Smooth muscle cell (in vitro differentiated cells): Measurements from ENCODE around the gene LTF. TPM values are rescaled to one million over a fixed set of nuclear protein-coding genes. Genes with fewer than 3 reads are reported as not detected.
"Not testable (repeated sequence)": the region's sequence is repeated elsewhere in the genome, so short reads cannot be mapped to it uniquely, and the experiment has no call there.

Experiments used
- DNase-seq: peaks from one replicate; lab custom pipeline; 2025; ENCODE audit not compliant: unreplicated experiment; lab: John Stamatoyannopoulos, UW
- H2AFZ ChIP-seq: fragments of 200-600 bp; sonication (generic); 2 replicates; pipeline ENCODE4 v1.6.0; 2016; ENCODE audit warnings: antibody characterized with exemption, low read depth, mild to moderate bottlenecking
- H3F3A ChIP-seq: fragments of 200-600 bp; sonication (generic); 2 replicates; pipeline ENCODE4 v1.6.0; 2017; ENCODE audit warnings: antibody characterized with exemption, low read depth
- H3K27ac ChIP-seq: fragments of 200-600 bp; sonication (generic); 2 replicates; pipeline ENCODE4 v1.5.1; 2016; ENCODE audit warnings: low read depth, mild to moderate bottlenecking
- H3K27me3 ChIP-seq: fragments of 200-600 bp; sonication (generic); 2 replicates; pipeline ENCODE4 v1.6.1; 2016; ENCODE audit warnings: low read depth, mild to moderate bottlenecking
- H3K36me3 ChIP-seq: fragments of 200-600 bp; sonication (generic); 2 replicates; pipeline ENCODE4 v1.5.1; 2016; ENCODE audit warnings: low read depth
- H3K4me1 ChIP-seq: fragments of 200-600 bp; sonication (generic); 2 replicates; pipeline ENCODE4 v1.5.1; 2016; ENCODE audit warnings: low read depth
- H3K4me2 ChIP-seq: fragments of 200-600 bp; sonication (generic); 2 replicates; pipeline ENCODE4 v1.6.0; 2016; ENCODE audit warnings: mild to moderate bottlenecking
- H3K4me3 ChIP-seq: fragments of 200-600 bp; sonication (generic); 2 replicates; pipeline ENCODE4 v1.5.1; 2016; ENCODE audit warnings: mild to moderate bottlenecking
- H3K79me2 ChIP-seq: fragments of 200-600 bp; sonication (generic); 2 replicates; pipeline ENCODE4 v1.6.0; 2016; ENCODE audit warnings: low read depth, mild to moderate bottlenecking
- H3K9ac ChIP-seq: fragments of 200-600 bp; sonication (generic); 2 replicates; pipeline ENCODE4 v1.6.0; 2016; ENCODE audit warnings: low read depth
- H3K9me3 ChIP-seq: fragments of 200-600 bp; sonication (generic); replicated peaks from 2 replicates; pipeline ENCODE4 v1.5.1; 2016; ENCODE audit warnings: low read depth
- H4K20me1 ChIP-seq: fragments of 200-600 bp; sonication (generic); 2 replicates; pipeline ENCODE4 v1.6.0; 2016; ENCODE audit warnings: low read depth
- WGBS: methylation state at CpG from one replicate; pipeline ENCODE4 v1.1.7; 2016; ENCODE audit warnings: low lambda C conversion rate; 5-methylcytosine and 5-hydroxymethylcytosine counted together
- polyA plus RNA-seq: library from polyadenylated mRNA; unstranded; fragments of >200 nt; fragmentation: Nextera tagmentation; extraction: Ambion mirVana; gene quantifications from 2 replicates; pipeline ENCODE4 v1.2.1, GENCODE V29; 2016
- total RNA-seq: library from RNA; depleted of rRNA; stranded (reverse); fragments of >200 nt; gene quantifications from 2 replicates; pipeline ENCODE4 v1.2.3, GENCODE V29; 2014
- TF ChIP-seq, protein P1 (sequence below): fragments of 200-600 bp; sonication (generic); IDR thresholded peaks from 2 replicates; pipeline ENCODE4 v1.5.1; 2017; ENCODE audit warnings: borderline replicate concordance, mild to moderate bottlenecking, antibody characterized with exemption; ENCODE audit not compliant: insufficient read depth, poor library complexity, severe bottlenecking

Gene LTF
- total and polyA plus RNA-seq, 2 experiments from 2014 or later: not detected

DNA sequence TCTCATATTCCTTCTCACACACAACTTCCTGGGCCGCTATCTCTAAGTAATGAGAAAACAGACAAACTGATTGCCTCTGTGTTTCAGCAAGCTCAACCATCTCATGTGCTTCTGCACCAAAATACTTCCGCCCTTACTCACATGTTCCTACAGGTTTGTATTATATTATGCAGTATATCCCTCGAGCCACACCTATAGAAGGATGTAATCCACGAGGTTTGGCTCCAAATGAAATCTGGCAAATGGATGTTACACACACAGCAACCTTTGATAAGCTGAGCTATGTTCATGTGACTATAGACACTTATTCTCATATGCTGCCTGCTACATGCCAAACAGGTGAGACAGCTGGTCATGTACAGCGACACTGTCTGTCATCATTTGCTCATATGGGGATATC is 35.0 kb downstream of the LTF start:
- DNase-seq: no peak
- H3K27me3 ChIP-seq: no peaks in the 10 kb centered on the region
- H2AFZ ChIP-seq: no peak overlapping the region
- 86% methylated on average over 5 of the region's 5 CpGs for WGBS
- H4K20me1 ChIP-seq: no peaks in the 10 kb centered on the region
- H3K79me2 ChIP-seq: no peaks in the 10 kb centered on the region
- H3K9me3 ChIP-seq: no peaks in the 10 kb centered on the region
- H3K36me3 ChIP-seq: no peaks in the 10 kb centered on the region
- H3F3A ChIP-seq: no peaks in the 10 kb centered on the region
- H3K9ac ChIP-seq: no peak overlapping the region
- no peak overlapping the region for H3K27ac ChIP-seq
- TF ChIP-seq, protein P1, sequence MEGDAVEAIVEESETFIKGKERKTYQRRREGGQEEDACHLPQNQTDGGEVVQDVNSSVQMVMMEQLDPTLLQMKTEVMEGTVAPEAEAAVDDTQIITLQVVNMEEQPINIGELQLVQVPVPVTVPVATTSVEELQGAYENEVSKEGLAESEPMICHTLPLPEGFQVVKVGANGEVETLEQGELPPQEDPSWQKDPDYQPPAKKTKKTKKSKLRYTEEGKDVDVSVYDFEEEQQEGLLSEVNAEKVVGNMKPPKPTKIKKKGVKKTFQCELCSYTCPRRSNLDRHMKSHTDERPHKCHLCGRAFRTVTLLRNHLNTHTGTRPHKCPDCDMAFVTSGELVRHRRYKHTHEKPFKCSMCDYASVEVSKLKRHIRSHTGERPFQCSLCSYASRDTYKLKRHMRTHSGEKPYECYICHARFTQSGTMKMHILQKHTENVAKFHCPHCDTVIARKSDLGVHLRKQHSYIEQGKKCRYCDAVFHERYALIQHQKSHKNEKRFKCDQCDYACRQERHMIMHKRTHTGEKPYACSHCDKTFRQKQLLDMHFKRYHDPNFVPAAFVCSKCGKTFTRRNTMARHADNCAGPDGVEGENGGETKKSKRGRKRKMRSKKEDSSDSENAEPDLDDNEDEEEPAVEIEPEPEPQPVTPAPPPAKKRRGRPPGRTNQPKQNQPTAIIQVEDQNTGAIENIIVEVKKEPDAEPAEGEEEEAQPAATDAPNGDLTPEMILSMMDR: no peak
- no peak overlapping the region for H3K4me3 ChIP-seq
- H3K4me1 ChIP-seq: no peaks in the 10 kb centered on the region
- H3K4me2 ChIP-seq: no peak overlapping the region

DNA sequence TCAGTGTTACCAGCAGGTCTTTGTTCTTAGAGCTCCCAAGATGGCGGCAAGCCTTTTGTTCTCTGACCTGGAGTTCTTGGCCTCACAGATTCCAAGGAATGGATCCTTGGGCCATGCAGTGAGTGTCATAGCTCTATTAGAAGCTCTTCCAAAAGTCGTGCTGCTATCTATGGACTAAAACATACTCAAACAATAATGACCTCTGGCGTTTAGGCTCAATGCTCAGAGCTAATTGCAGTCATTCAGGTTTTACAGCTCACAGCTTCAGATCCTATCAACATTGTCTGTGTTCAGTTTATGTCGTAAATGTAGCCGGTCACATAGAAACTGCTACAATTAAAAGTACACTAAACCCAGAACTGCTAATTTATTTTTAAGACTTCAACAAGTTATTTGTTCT is 35.5 kb downstream of the LTF start:
- H3K27ac ChIP-seq: no peak overlapping the region
- no peaks in the 10 kb centered on the region for H3F3A ChIP-seq
- no peak for DNase-seq
- H3K79me2 ChIP-seq: no peaks in the 10 kb centered on the region
- no peaks in the 10 kb centered on the region for H3K27me3 ChIP-seq
- H3K4me2 ChIP-seq: no peak overlapping the region
- H3K36me3 ChIP-seq: no peaks in the 10 kb centered on the region
- H3K4me1 ChIP-seq: no peaks in the 10 kb centered on the region
- H3K4me3 ChIP-seq: no peak overlapping the region
- H4K20me1 ChIP-seq: no peaks in the 10 kb centered on the region
- no peak overlapping the region for H3K9ac ChIP-seq
- no peaks in the 10 kb centered on the region for H3K9me3 ChIP-seq
- WGBS: 57% methylated on average over 5 of the region's 5 CpGs
- H2AFZ ChIP-seq: no peak overlapping the region
- TF ChIP-seq, protein P1: no peak

DNA sequence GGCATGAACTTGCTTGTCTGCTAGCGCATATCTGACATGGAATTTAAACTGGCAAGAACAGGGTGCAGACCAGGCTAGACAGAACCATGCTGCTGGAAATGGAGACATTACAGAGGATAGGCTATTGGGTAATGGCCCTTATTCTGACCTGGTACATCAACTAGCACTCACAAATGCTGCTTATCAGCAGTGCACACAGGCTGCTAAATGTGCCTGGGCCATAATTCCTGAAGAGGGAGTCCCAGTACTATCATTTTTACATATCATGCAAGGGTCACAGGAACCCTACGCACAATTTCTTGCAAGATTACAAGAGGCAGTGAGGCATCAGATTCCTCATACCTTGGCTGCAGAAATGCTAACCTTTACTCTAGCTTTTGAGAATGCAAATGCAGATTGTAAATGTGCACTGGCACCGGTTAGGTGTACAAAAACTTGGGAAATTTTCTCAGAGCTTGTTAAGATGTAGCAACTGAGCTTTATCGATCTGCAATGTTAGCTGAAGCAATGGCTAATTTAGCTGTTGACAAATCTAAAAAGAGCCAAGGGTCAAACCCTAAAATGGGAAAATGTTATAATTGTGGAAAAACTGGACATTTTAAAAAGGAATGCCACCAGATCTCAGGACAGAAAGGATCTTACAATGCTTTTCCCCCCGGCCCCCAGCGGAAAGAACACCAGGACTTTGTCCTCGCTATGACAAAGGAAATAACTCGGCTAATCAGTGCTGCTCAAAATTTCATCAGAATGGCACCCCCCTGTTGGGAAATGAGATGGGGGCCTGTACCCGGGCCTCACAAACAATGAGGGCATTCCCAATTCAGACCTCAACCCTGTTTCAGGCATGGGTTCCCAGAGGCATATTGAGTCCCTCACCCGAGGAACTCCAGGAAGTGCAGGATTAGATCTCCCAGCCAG is 36.5 kb downstream of the LTF start:
- no peaks in the 10 kb centered on the region for H3K4me1 ChIP-seq
- H3K9me3 ChIP-seq: no peaks in the 10 kb centered on the region
- H3K36me3 ChIP-seq: no peaks in the 10 kb centered on the region
- no peak overlapping the region for H3K4me3 ChIP-seq
- no peaks in the 10 kb centered on the region for H4K20me1 ChIP-seq
- no peak overlapping the region for H3K27ac ChIP-seq
- 85% methylated on average over 10 of the region's 10 CpGs for WGBS
- DNase-seq: no peak
- no peak overlapping the region for H3K9ac ChIP-seq
- no peak overlapping the region for H3K4me2 ChIP-seq
- no peaks in the 10 kb centered on the region for H3K27me3 ChIP-seq
- H3K79me2 ChIP-seq: no peaks in the 10 kb centered on the region
- H2AFZ ChIP-seq: no peak overlapping the region
- TF ChIP-seq, protein P1: no peak
- H3F3A ChIP-seq: no peaks in the 10 kb centered on the region

DNA sequence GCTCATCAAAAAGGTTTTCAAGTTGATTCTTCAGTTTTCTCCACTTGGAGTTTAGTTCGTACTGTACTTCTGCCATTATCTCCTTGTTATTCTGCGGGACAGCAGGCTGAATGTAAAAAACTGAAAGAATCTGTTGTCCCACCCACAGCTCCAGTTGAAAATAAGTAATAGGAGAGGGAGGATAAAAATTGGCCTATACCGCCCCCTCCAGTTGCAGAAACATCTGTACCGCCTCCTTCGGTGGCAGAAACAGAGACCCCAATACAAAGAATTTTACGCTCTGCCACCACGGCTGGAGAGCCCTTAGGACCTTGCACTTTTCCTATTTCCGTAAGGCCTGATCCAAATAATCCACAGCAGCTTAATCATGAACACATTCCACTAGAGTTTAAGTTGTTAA is 37.3 kb downstream of the LTF start:
- not testable (repeated sequence) for H3K9me3 ChIP-seq, DNase-seq, H3K27ac ChIP-seq, H4K20me1 ChIP-seq, H3K9ac ChIP-seq, H3K4me2 ChIP-seq, H3K79me2 ChIP-seq, H3K4me1 ChIP-seq, H3K4me3 ChIP-seq, H2AFZ ChIP-seq, H3F3A ChIP-seq, H3K36me3 ChIP-seq, H3K27me3 ChIP-seq
- 69% methylated on average over 8 of the region's 8 CpGs for WGBS
- TF ChIP-seq, protein P1: peak; percentile 6

DNA sequence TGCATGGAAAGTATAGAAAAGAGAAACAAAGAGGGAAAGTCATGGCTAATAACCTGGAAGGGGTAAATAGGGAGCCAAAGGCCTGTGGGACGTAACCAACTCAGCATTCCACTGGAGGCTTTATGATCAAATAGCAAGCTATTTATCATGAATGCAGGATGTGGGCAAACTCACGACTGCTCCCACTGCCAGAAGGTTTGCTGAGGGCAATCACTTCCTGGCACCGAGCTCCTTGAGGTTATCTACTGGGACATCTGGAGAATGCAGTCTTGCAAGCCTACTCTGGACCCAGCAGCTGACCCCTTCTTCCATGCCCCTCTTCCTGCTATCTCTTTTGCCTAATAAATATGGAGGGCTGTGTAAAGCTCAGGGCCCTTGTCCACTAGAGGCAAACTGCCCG is 38.2 kb downstream of the LTF start:
- not testable (repeated sequence) for H3K9me3 ChIP-seq, H3K79me2 ChIP-seq, H3K9ac ChIP-seq, H4K20me1 ChIP-seq, H3K36me3 ChIP-seq, H3K4me2 ChIP-seq, DNase-seq, H3K27me3 ChIP-seq, H3K27ac ChIP-seq, H3K4me1 ChIP-seq, H2AFZ ChIP-seq, H3F3A ChIP-seq, H3K4me3 ChIP-seq
- WGBS: 44% methylated on average over 4 of the region's 4 CpGs
